Type B pancreatic cell (in vitro differentiated cells): ENCODE measurements around the gene TRIM10. TPM values are rescaled to one million over a fixed set of nuclear protein-coding genes. Genes with fewer than 3 reads are reported as not detected.
A peak's percentile ranks its signal among the peaks of the same experiment; 100 is the strongest.

ENCODE experiments used
- DNase-seq: peaks from one replicate; pipeline ENCODE4 v3.0.0; 2021; ENCODE audit warnings: mixed read lengths; ENCODE audit not compliant: unreplicated experiment; ENCODE audit errors: extremely low spot score
- H3K27ac Mint-ChIP-seq: 2 replicates; pipeline ENCODE4 v1.8.0; 2021; ENCODE audit warnings: mild to moderate bottlenecking, mixed read lengths
- H3K27me3 Mint-ChIP-seq: 2 replicates; pipeline ENCODE4 v1.8.0; 2021; ENCODE audit warnings: mixed read lengths
- H3K36me3 Mint-ChIP-seq: 2 replicates; pipeline ENCODE4 v1.8.0; 2021; ENCODE audit warnings: mixed read lengths
- H3K4me1 Mint-ChIP-seq: one replicate; pipeline ENCODE4 v1.8.0; 2021; ENCODE audit warnings: mixed read lengths; ENCODE audit not compliant: unreplicated experiment
- H3K4me3 Mint-ChIP-seq: 2 replicates; pipeline ENCODE4 v1.8.0; 2021; ENCODE audit warnings: mild to moderate bottlenecking, mixed read lengths
- H3K9me3 Mint-ChIP-seq: 2 replicates; pipeline ENCODE4 v1.8.0; 2021; ENCODE audit warnings: mixed read lengths
- CTCF ChIP-seq: fragments of 200-600 bp; sonication (generic); conservative IDR thresholded peaks from 2 replicates; pipeline ENCODE4 v1.5.0; 2021; ENCODE audit warnings: antibody characterized with exemption, mild to moderate bottlenecking
- long read RNA-seq: library from polyadenylated mRNA; unstranded; transcript quantifications from one replicate; pipeline ENCODE4 v2.0.0, GENCODE V29; 2020
- total RNA-seq: library from RNA; stranded (reverse); gene quantifications from 2 replicates; pipeline ENCODE4 v1.2.1, GENCODE V29; 2021; ENCODE audit warnings: low replicate concordance

Gene TRIM10
- 0.17 TPM in 1 of 2 replicates, not detected in the other for total RNA-seq
- long read RNA-seq, result 0 reads

- Mint-ChIP-seq H3K4me1 (peaks cover 5% of the 10 kb centered on the region), H3K27ac (no peak within 1 kb of the TSS), H3K4me3 (no peak within 1 kb of the TSS), H3K9me3 (no peaks in the 10 kb centered on the region), H3K36me3 (no peaks in the 10 kb centered on the region), H3K27me3 (peaks cover 62% of the 10 kb centered on the region)
- no peak for TF ChIP-seq CTCF
- no peak for DNase-seq
Measured at GRCh38 chr6:30160785-30161531, at the start of gene TRIM10. Gene TRIM10 (minus strand): TSS chr6:30161211. CDS start chr6:30160858, 353 bp downstream.

- Mint-ChIP-seq H3K4me3 (peak overlapping the region; percentile 14), H3K4me1 (peaks cover 50% of the 10 kb centered on the region), H3K9me3 (no peaks in the 10 kb centered on the region), H3K27ac (peak overlapping the region; percentile 44), H3K27me3 (no peaks in the 10 kb centered on the region), H3K36me3 (peaks cover 11% of the 10 kb centered on the region)
- DNase-seq, result no peak
- TF ChIP-seq CTCF, result no peak
Measured at GRCh38 chr6:30207619-30208295, 46.7 kb upstream of the TRIM10 start.

GRCh38 chr6:30206799-30207618 is 46.0 kb upstream of the TRIM10 start:
- Mint-ChIP-seq H3K9me3 (no peaks in the 10 kb centered on the region), H3K36me3 (peaks cover 11% of the 10 kb centered on the region), H3K27ac (peak overlapping the region; percentile 44), H3K27me3 (no peaks in the 10 kb centered on the region), H3K4me3 (peak overlapping the region; percentile 50), H3K4me1 (peaks cover 48% of the 10 kb centered on the region)
- no peak for TF ChIP-seq CTCF
- no peak for DNase-seq

GRCh38 chr6:30206152-30206551 is 45.1 kb upstream of the TRIM10 start:
- Mint-ChIP-seq H3K27me3 (no peaks in the 10 kb centered on the region), H3K4me3 (no peak overlapping the region), H3K27ac (peak overlapping the region; percentile 39), H3K4me1 (peaks cover 42% of the 10 kb centered on the region), H3K36me3 (peaks cover 9% of the 10 kb centered on the region), H3K9me3 (no peaks in the 10 kb centered on the region)
- TF ChIP-seq CTCF, result no peak
- no peak for DNase-seq

GRCh38 chr6:30204116-30204515 is 43.1 kb upstream of the TRIM10 start:
- no peak for TF ChIP-seq CTCF
- peaks cover 28% of the 10 kb centered on the region for H3K4me1 Mint-ChIP-seq
- H3K9me3 Mint-ChIP-seq, result no peaks in the 10 kb centered on the region
- H3K27me3 Mint-ChIP-seq, result no peaks in the 10 kb centered on the region
- peak overlapping the region; percentile 19 for H3K27ac Mint-ChIP-seq
- H3K4me3 Mint-ChIP-seq, result no peak overlapping the region
- peaks cover 4% of the 10 kb centered on the region for H3K36me3 Mint-ChIP-seq
- no peak for DNase-seq
